Stimulated activated CD8-positive, alpha-beta memory T cell treated with anti-CD3 and anti-CD28 coated beads, Interleukin-4, amount 100 ng/mL, for 4 hours (primary cell): ENCODE data around the gene KCNG1.
A peak's percentile ranks its signal among the peaks of the same experiment; 100 is the strongest.
"Not testable (repeated sequence)": the region's sequence is repeated elsewhere in the genome, so short reads cannot be mapped to it uniquely, and the experiment has no call there.

Experiments used
- DNase-seq, 2 donors: peaks; one replicate each; pipeline ENCODE4 v3.0.0-alpha.2; 2020; ENCODE audit warnings: low read depth in 2 of 2, low spot score in 1 of 2

KCNG1 gene

DNA sequence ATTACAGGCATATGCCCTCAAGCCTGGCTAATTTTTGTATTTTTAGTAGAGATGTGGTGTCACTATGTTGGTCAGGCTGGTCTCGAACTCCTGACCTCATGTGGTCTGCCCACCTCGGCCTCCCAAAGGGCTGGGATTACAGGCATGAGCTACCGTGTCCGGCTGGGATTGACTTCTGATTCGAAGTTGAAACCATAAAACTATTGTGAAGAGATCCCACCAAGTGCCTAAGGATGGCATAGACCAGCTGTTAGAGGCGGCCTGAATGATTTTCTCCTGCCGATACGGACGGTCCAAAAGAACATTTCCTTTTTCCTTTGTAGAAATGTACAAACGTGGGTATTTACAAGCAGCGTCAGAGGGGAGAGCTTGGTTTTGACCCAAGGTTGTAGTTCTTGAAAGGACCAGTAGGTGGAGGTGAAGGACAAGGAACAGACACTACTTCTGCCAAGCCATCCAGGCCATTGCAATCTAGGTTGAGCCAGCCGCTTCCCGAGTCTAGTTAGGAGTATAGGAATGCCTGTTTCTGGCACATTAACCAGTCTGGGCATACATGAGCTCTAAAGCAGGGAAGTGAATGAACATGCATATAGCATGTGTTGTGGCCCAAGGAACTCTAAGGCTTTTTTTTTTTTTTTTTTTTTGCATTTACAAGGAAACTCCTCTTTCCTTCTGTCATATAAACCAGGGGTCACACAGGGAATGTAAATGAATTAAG lies 35.3 kb downstream of the KCNG1 start:
- DNase-seq, result peak in 1 of 2 donors; percentile 16

DNA sequence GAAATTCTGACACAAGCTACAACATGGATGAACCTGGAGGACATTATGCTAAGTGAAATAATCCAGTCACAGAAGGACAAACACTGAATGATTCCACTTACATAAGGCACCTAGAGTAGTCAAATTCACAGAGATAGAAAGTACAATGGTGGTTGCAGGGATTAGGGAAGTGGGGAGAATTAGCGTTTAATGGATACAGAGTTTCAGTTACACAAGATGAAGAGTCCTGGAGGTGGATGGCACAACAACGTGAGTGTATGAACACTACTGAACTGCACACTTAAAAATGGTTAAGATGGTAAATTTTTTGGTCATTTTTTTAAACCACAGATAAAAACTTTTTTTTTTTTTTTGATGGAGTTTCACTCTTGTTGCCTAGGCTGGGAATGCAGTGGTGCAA lies 39.6 kb downstream of the KCNG1 start:
- no peak for DNase-seq

DNA sequence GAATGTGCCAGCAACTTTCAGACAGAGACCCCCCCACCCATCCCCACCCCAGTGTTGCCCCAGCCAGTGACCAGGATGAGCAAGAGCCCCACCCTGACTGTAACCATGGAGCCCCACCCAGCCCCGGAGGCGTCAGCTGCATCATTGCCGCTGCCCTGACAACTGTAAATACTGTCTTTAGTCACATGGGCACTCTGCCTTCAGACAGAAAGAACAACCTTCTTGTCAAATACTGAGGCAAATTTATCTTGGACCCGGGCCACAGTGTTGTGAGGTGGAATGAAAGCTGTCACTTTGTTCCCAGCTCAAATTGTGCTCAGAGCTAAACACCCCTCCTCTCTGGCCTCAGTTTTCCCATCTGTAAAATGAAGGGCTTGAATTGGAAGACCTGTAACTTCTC lies 40.5 kb downstream of the KCNG1 start:
- DNase-seq, result no peak

DNA sequence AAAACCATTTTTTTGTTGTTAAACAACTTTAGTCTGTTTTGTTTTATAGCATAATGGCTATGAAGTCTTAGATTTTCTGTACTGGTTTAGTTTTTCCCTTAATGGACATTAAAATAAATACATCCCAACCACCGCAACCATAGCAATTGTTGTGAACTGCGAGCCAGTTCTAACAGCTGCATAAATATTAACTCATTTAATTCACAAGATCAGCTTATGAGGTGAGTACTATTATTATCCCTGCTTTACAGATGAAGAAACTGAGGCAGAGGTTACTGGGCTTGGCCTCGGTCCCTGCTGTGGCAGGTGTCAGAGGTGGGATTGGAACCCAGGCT lies 41.2 kb downstream of the KCNG1 start:
- DNase-seq, result no peak

DNA sequence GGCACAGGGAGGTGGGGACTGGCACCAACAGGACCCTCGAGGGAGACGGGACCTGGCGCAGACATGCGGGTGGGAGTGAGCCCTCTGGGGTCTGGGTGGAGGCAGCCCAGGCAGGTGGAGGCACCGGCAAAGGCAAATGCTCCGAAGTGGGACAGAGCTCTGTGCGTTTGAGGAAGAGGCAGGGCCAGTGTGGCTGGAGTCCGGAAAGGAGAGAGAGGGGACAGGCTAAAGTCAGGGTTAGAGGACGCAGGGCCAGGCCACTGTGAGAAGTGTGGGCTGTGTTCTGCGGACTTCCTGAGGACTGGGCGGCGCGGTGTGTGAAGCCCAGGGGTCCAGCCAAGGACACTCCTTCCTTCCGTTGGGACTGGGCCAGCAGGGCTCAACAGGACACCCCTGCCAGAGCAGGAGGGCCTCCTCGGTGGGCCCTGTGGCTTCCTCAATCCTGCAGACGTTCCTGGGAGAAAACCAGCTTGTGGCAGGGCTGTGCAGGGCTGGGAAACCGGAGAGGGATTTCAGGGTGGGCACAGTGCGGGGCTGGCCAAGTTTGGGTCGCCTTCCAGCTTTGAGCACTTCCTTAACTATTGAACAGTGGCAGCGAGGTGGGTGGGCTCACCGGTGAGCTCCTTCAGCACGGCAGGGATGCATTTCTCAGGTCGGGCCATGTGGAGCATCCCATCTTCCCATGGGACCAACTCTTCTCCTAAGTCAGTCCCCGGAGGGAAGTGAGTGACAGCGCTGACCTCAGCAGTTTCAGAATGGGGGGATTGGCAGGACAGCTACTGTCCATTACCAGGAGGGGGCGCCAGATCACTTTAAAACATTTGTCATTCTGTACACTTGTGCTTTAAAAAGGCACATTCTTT lies 41.8 kb downstream of the KCNG1 start:
- DNase-seq, result peak in 1 of 2 donors; percentile 49

DNA sequence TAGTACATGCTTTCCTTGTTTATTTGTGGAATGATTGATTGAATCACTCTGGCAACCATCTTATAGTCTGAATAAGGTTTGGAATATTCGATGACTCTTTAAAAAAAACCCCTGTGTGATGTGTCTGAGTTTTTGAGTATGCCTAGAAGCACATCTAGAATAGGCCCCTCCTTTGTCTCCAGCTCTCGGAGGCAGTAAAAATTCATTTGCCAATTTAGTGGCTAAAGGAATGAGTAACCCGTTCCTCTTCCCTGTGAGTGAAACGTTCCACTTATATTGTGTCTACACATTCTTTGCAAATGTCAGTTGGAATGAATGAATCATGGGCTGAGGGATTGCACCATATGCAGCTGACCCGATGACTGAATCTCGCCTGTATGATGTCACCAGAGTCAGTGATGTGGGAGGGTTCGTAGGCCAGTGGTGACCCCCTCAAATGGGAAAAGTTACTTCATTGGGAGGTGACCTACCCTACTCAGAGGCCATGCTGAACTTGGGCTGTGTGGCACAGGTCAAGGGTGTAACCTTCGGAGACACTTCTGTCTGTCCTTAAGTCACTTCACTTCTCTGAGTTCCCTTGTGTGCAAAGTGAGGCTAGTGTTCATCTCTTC lies 42.7 kb downstream of the KCNG1 start:
- no peak for DNase-seq

DNA sequence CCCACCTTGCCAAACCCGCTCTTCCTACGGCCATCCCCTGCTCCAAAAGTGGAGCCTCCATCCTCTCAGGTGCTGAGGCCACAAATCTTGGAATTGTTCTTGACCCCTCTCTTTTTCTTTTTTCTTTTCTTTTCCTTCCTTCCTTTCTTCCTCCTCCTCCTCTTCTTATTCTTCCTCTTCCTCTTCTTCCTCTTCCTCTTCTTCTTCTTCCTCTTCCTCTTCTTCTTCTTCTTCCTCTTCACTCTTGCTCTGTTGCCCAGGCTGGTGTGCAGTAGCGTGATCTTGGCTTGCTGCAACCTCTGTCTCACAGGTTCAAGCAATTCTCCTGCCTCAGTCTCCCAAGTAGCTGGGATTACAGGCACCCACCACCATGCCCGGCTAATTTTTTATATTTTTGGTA lies 44.4 kb downstream of the KCNG1 start:
- not testable (repeated sequence) for DNase-seq

DNA sequence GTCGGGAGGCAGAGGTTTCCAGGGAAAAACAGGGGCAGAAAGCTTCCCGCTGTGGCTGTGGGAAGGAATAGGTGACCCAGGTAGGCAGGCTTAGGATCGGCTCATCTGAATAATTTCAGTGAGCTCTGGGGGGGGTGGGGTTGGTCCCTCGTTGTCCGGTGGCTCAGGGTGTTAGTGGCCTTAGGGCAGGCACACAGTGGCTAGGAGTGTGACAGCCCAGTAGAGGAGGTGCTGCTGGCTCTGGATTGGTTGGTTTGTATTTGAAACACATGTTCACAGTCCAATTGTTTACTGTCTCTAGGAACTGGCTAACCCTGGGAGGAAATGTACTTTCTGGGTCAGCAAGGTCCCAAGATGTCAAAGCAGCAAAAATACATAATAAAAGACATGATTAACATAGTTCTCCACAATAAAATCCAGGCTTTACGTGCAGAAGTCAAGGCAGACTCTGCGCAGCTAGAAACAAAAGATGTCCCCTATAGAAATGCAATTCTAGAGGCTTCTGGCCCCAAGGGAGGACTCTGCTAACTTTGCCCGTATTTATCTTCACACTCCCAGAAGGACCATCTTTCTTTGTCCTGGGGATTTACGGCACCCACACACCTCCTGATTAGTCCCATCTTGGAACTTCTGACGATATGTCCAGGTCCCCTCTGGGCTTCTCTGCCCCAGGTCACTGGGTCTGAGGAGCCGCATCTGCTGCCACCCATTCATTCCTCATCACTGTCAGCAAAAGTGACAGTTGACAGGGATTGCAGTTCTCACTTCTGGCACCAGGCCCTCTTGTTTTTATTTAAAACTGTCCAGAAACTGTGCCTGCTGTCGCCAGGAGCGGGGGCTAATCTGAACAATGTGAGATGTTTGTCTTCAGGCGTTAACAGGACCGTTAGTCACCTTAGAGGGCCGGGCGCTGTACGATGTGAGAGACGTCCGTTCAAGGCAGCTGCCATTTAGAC lies 45.6 kb downstream of the KCNG1 start:
- no peak for DNase-seq

DNA sequence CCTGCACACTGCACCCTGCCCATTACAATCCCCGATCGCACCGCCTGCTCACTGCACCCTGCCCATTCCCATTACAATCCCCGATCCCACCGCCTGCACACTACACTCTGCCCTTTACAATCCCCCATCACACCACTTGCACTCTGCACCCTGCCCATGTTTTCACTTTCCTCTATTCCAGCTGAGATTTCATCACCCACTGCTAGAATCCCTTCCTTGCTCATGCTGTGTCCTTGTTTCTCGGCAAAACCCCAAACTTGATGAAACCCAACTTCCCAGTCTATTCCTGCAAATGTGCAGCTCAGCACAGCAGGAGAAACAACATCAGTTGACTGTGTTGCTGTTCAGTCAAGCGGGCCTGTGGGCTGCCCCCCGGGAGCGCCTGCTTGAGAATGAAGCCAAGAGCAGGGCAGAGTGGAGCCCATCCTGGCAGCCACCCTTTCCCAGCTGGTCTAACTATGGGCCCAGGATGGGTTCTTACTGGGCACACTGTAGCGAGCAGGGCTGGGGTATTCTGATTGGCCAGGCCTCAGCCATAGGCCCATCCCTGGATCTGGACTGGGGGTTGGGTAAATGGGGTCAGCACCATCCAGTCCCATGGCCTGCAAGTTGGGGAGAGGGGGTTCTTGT lies 47.1 kb downstream of the KCNG1 start:
- no peak for DNase-seq

DNA sequence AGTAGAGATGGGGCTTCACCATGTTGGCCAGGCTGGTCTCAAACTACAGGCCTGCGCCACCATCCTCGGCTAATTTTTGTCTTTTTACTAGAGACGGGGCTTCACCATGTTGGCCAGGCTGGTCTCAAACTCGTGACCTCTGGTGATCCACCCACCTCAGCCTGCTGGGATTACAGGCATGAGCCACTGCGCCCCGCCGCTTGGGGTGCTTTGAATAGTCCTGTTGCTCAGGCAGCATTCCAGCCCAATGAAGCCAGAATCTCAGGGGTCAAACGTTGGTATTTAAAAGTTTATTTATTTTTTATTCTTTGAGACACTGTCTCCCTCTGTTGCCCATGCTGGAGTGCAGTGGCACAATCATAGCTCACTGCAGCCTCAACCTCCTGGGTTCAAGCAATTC lies 53.0 kb downstream of the KCNG1 start:
- DNase-seq, result no peak

DNA sequence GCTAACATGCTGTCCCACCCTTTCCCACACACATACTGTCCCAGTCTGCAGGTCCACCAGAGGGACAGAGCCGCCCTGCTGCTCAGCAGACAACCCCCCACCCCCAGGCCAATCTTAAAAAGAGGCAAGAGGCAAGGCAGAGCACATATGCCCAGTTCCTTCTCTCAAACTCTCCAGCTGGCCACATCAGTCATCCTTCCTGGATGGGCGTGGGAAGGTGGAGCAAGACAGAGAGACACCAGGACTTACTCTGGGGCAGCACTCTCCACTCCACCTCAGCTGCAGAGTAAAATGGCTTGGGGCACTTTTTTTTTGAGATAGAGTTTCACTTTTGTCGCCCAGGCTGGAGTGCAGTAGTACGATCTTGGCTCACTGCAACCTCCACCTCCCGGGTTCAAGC lies 53.5 kb downstream of the KCNG1 start:
- DNase-seq, result no peak

DNA sequence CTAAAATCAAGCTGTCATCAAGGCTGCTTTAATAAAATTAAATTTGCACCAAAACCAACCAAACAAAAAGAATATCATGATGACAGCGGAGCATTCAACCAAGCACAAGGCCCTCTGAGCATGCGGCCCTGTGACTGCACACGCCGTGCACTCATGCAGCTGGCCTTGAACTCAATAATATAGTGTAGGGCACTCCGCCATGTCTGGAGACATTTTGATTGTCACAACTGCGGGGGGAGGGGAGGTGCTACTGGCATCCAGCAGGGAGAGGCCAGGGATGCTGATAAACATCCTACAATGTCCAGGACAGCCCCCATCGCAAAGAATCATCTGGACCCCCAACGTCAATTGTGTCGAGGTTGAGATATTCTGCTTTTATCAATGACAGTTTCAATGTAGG lies 54.6 kb downstream of the KCNG1 start:
- DNase-seq, result no peak

DNA sequence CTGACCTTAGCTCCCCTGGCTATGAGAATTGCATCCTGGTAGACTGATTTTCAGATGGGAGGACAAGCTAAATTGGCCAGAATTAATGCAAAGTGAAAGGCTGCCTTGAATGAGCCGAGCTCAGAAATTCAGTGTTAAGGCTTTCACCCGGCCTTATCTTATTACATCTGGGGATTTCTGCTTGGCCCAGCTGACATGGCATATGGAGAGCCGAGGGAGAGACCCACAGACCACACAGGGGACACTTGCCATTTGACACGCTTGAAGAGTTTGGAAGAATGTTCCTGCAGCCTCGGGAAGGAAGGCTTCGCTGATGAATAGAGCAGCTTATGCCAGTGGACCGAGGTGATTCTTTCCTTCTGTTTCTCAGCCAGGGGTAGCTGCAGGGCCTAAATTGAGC lies 55.3 kb downstream of the KCNG1 start:
- DNase-seq, result no peak

DNA sequence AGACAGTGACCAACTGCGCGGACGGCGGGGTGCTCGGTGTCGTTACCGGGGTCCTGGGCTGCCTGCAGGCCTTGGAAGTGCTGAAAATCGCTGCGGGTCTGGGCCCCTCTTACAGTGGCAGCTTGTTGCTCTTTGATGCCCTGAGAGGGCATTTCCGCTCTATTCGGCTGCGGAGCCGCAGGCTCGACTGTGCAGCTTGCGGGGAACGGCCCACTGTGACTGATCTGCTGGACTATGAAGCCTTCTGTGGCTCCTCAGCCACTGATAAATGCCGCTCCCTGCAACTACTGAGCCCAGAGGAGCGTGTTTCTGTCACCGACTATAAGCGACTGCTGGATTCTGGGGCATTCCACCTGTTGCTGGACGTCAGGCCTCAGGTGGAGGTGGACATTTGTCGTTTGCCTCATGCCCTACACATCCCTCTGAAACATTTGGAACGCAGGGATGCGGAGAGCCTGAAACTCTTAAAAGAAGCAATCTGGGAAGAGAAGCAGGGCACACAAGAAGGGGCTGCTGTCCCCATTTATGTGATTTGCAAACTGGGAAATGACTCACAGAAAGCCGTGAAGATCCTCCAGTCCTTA lies 63.3 kb downstream of the KCNG1 start:
- no peak for DNase-seq

DNA sequence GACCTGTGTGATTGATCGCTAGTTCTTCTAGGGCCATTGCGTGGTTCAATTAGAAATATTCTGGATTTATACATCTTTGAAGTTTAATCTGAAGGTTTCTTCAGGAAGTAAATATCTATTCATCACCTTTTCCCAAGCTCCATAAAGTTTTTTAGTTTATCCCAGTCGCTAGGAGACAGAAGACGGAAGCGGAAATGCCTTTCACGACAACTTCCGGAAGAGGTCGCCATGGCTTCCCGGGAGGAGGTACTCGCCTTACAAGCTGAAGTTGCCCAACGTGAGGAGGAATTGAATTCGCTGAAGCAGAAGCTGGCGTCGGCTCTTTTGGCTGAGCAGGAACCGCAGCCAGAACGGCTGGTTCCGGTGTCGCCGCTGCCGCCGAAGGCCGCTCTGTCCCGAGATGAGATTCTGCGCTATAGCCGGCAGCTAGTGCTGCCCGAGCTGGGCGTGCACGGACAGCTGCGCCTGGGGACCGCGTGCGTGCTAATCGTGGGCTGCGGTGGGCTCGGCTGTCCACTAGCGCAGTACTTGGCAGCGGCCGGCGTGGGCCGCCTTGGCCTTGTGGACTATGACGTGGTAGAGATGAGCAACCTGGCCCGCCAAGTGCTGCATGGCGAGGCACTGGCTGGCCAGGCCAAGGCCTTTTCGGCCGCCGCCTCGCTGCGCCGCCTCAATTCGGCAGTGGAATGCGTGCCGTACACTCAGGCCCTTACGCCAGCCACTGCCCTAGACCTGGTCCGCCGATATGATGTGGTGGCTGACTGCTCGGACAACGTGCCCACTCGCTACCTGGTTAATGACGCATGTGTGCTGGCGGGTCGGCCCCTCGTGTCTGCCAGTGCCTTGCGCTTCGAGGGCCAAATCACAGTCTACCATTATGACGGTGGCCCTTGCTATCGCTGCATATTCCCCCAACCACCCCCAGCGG lies 64.0 kb downstream of the KCNG1 start, which contains the start of gene MOCS3:
Gene MOCS3 (plus strand): TSS at position 204 of the 928 bp plus-strand sequence. CDS start 25 bp downstream, at position 229.
- DNase-seq, result peak; percentile 58 to 66

DNA sequence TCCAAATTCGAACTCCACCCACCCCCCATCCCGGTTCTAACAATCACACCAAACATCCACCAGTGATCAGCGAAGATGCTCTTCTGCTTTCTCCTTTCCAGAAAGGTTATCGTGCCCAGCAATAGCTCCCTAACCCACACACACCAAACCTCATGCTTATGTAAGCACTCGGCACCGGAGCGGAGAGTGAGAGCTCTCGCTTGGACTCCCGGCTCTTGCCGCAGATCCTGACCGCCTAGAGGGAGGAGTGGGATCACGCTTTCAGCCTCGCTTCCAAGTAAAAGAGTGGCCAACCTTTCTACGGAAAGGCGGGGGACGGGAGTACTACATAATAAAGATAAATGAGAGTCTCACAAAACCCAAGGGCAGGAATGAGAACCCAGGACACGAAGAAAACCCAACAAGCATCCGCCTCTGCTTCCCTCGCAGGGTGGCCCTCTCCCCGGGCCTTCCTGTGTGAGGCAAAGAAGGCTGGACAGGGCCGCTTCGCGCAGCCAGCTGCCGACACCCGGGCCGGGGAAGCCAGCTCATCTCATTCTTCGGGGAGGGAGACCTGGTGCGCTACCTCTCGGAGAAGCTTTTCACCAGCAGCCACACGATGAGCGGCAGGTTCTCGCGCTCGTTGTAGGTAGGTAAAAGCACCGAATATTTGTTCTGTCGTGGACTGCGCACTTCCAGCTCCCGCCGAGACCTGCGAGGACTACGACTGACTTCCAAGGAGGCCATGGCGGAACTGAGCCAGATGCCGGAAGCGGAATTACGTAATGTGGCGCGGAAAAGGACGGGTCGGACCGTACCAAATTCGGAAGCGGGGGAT lies 64.9 kb downstream of the KCNG1 start, which contains the start of gene DPM1:
Gene DPM1 (minus strand): TSS at position 735 of the 817 bp plus-strand sequence. CDS start 9 bp downstream, at position 726.
- DNase-seq, result peak; percentile 70 to 83

DNA sequence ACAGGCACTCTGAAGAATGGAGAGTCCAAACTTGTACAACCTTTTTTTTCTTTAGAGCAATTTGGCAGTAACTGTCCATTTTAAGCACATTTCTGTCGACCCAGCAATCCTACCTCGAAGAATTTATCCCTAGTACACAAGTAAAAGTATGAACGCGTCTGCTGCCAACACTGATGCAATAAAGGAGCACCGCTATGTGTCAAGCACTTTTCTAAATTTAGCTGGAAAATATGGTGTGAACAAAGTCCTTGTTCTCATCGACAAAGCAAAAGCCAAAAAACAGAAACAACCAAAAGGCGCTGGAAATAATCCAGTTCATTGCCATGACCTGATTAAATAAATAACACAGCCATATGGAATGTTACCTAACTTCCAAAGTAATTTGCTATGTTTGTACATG lies 65.6 kb downstream of the KCNG1 start:
- no peak for DNase-seq

DNA sequence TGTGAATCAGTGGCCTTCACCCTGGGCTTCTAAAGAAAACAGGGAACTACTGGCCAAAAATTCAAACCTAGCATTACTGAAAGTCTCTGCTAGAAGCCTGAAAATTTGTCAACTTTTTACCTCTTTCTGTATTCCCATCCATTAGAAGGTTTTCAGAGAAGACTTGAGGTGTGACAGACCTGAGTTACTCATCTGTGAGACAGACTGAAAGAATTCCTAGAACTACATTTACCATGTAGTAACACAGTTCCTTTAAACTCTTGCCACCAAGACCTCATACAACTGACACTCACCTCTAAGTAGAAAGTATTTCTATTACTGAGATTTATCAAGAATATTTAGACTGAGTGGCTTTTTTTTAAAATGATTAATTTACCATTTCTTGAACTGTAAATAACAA lies 69.1 kb downstream of the KCNG1 start:
- no peak for DNase-seq
